Right cardiac atrium (tissue), 5 donors: Measurements from ENCODE around the gene DEGS2. TPM values are rescaled to one million over a fixed set of nuclear protein-coding genes. Genes with fewer than 3 reads are reported as not detected.
"Not testable (repeated sequence)": the region's sequence is repeated elsewhere in the genome, so short reads cannot be mapped to it uniquely, and the experiment has no call there.

Source experiments
- ATAC-seq, 2 donors: fragments of 200-7000 bp; cut with Tn5 transposase; one replicate each; pipeline versions ENCODE4 v1.8.0 to v1.9.1; 2020; ENCODE audit warnings: moderate library complexity in 2 of 2, mild to moderate bottlenecking in 1 of 2
- DNase-seq, 3 donors: peaks; one replicate each; pipeline ENCODE4 v3.0.0-alpha.2; 2020
- H3K27ac ChIP-seq: one replicate; pipeline ENCODE4 v1.5.1; 2013; ENCODE audit warnings: mild to moderate bottlenecking, low read length, control low read depth, moderate library complexity
- H3K27me3 ChIP-seq: one replicate; pipeline ENCODE4 v1.6.1; 2013; ENCODE audit not compliant: control insufficient read depth, insufficient read depth
- H3K4me1 ChIP-seq: one replicate; pipeline ENCODE4 v1.6.1; 2013; ENCODE audit warnings: low read length; ENCODE audit not compliant: control insufficient read depth, insufficient read depth
- H3K4me3 ChIP-seq: one replicate; pipeline ENCODE4 v1.5.1; 2013; ENCODE audit warnings: low read length, control low read depth
- H3K9me3 ChIP-seq: one replicate; pipeline ENCODE4 v1.6.1; 2013; ENCODE audit warnings: low read length; ENCODE audit not compliant: control insufficient read depth
- WGBS: extraction: QIAGEN DNeasy Blood & Tissue Kit; methylation state at CpG from one replicate; pipeline ENCODE4 v1.1.7; 2013; 5-methylcytosine and 5-hydroxymethylcytosine counted together
- intact Hi-C, 4 donors: fragments of 100-400 bp; cut with DNase I; formaldehyde crosslinking; loops; one replicate each; pipeline versions ENCODE4 v1.11.0 to v1.14.0; 2022 to 2023
- polyA plus RNA-seq: library from polyadenylated mRNA; stranded (reverse); fragments of 200-250 nt; gene quantifications from one replicate; pipeline ENCODE4 v1.2.3, GENCODE V29; 2013
- total RNA-seq, 4 donors: library from RNA; stranded (reverse); fragmentation: NEBNext Ultra II Directional; extraction: Animal tissue kit (Norgen Biotek cat#: 25700); gene quantifications; one replicate each; pipeline ENCODE4 v1.2.1, GENCODE V29; 2021
- donor health status: healthy with polysubstance abuse.
- donor health status: DM: no; HTN: yes; CAD: no.
- donor health status: DM: no; HTN: no; CAD: no.
- donor health status: DM: no; HTN: yes; CAD: no; lungs with severe emphysema.
- donor health status: DM: yes; HTN: yes; CAD: no.

The DEGS2 gene
- total and polyA plus RNA-seq, 5 donors, result 0.11 to 0.42 (median 0.30) TPM; not detected in 1

DNA sequence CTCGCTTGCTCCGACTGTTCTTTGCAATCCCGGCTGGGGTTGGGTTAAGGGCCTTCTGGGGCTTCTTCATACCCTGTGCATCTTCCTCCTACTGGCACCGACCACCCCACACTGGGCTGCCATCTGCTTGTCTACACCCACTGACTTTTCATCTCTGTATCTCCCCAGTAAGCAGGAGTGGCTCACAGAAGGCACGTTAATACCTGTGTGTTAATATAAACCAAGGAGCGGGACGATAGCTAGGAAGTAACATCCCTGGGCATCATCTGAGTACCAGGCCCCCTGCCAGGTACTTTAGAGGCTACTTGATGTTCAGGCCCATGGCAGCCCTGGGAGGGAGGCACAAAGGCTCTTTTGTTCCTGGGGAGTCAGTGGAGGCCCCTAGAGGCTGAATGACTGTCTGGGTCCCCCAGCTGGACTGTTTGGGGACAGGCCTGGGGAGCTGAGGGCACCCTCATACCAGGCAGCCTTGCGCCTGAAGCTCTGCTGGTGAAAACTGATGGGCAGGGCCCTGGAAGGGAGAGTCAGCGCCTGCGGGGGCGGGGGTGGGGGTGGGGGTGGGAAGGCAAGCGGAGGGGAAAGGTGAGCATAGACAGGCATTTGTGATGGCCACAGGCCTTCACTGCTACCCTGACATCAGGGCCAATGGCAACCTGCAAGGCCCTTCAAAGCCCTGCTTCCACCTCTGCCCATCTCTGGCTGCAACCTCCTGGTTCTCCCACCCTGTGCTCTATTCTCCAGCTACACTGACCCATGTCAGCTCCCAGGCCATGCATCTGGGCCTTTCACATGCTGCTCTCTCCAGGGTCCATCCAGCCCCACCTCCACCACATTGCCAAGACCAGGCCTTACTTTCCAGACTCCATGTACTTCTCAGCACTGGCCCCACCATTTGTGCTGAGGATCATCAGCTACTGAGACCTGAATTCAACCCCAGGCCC lies 34.2 kb upstream of the DEGS2 start:
- H3K27me3 ChIP-seq, result no peaks in the 10 kb centered on the region
- H3K27ac ChIP-seq, result peak overlapping the region; percentile 72
- H3K4me3 ChIP-seq, result peak overlapping the region; percentile 24
- H3K4me1 ChIP-seq, result peaks cover 2% of the 10 kb centered on the region
- 64% methylated on average over 12 of the region's 12 CpGs for WGBS
- no peaks in the 10 kb centered on the region for H3K9me3 ChIP-seq
- ATAC-seq (no peak), DNase-seq (peak in 1 of 3 donors; percentile 53)
- intact Hi-C loops, result loop anchor here in 3 of 4 donors (2.0 to 10.0 kb wide), 4 partner anchors 89 to 211 kb away; no protein-coding TSS in a partner anchor

GRCh38 chr14:100192672-100193416 lies 33.4 kb upstream of the DEGS2 start:
- peak; percentile 99 for ATAC-seq
- Histone ChIP-seq H3K9me3 (no peaks in the 10 kb centered on the region), H3K27ac (peak overlapping the region; percentile 89), H3K27me3 (no peaks in the 10 kb centered on the region), H3K4me3 (peak overlapping the region; percentile 24), H3K4me1 (peaks cover 2% of the 10 kb centered on the region)
- intact Hi-C loops, result loop anchor here in 3 of 4 donors (2.0 to 10.0 kb wide), 4 partner anchors 88 to 211 kb away; no protein-coding TSS in a partner anchor
- 1% methylated on average over 62 of the region's 62 CpGs for WGBS
- DNase-seq, result peak; percentile 99 to 100 (median 100)

- peak; percentile 42 to 82 (median 79) for DNase-seq
- WGBS, result 36% methylated on average over 21 of the region's 21 CpGs
- Histone ChIP-seq H3K9me3 (no peaks in the 10 kb centered on the region), H3K27me3 (no peaks in the 10 kb centered on the region), H3K4me1 (peaks cover 2% of the 10 kb centered on the region), H3K4me3 (peak overlapping the region; percentile 18), H3K27ac (peak overlapping the region; percentile 89)
- intact Hi-C loops, result loop anchor here in 3 of 4 donors (2.0 to 10.0 kb wide), 4 partner anchors 87 to 210 kb away; no protein-coding TSS in a partner anchor
- ATAC-seq, result peak; percentile 3 to 34
These were observed 32.8 kb upstream of the DEGS2 start for GRCh38 chr14:100192250-100192671.

GRCh38 chr14:100191584-100192249 lies 32.3 kb upstream of the DEGS2 start:
- H3K9me3 ChIP-seq, result no peaks in the 10 kb centered on the region
- DNase-seq, result peak in 2 of 3 donors; percentile 60 to 76
- no peak overlapping the region for H3K27ac ChIP-seq
- intact Hi-C loops, result loop anchor here in 3 of 4 donors (2.0 to 10.0 kb wide), 4 partner anchors 87 to 209 kb away; no protein-coding TSS in a partner anchor
- 61% methylated on average over 14 of the region's 14 CpGs for WGBS
- peak; percentile 7 to 49 for ATAC-seq
- no peaks in the 10 kb centered on the region for H3K27me3 ChIP-seq
- no peak overlapping the region for H3K4me3 ChIP-seq
- H3K4me1 ChIP-seq, result peaks cover 2% of the 10 kb centered on the region

DNA sequence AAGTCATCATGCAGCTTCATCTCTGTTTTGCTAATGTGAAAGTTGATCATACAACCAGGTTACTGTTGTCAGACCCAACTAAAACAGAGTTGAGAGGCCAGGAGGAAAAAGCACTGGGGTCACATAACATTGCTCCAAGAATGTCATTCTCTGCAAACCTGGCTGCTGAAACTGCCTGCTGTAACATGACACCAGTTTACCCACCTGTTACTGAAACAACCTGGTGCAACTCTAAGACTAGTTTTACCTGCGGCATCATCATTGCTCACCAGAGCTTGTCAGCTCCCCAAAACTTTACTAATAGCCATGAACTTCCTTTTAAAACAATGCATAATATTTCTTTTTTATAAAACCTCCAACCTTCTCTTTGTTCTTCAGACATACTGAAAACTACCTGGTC lies 30.7 kb upstream of the DEGS2 start:
- no peak for ATAC-seq

DNA sequence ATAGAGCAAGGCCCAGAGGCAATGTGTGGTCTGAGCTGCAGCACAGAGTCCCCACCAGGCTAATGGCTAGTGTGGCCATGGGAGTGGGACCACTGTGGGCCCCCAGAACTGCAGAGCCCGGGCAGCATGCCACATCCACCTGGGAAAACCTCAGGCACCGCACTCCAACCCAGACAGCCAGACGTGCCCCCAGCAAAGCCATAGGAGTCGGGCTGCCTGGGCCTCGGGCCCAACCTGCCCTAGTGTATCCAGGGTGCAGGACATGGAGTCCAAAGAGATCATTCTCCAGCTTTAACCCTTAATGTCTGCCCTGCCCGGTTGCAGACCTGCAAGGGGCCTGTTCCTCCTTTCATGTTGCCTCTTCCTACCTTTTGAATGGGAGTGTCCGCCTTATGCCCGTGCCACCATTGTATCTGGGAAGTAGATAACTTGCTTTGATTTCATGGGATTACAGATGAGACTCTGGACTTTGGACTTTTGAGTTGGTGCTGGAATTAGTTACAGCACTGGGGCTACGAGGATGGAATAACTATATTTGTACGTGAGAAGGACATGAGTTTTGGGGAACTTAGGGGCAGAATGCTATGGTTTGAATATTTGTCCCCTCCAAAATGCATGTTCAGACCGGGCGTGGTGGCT lies 29.1 kb upstream of the DEGS2 start:
- Histone ChIP-seq H3K4me1 (peaks cover 2% of the 10 kb centered on the region), H3K9me3 (no peaks in the 10 kb centered on the region), H3K27ac (no peak overlapping the region), H3K4me3 (no peak overlapping the region), H3K27me3 (no peaks in the 10 kb centered on the region)
- 85% methylated on average over 12 of the region's 12 CpGs for WGBS
- ATAC-seq, result no peak
- DNase-seq, result peak in 1 of 3 donors; percentile 28
- intact Hi-C loops, result no loop called here

More for the DNA sequence above, 30.7 kb upstream of the DEGS2 start:
- 98% methylated on average over 1 of the region's 1 CpG for WGBS
- Histone ChIP-seq H3K27ac (no peak overlapping the region), H3K27me3 (no peaks in the 10 kb centered on the region), H3K4me3 (no peak overlapping the region), H3K4me1 (peaks cover 2% of the 10 kb centered on the region), H3K9me3 (no peaks in the 10 kb centered on the region)
- intact Hi-C loops, result loop anchor here in 2 of 4 donors (5.0 to 10.0 kb wide), 3 partner anchors 85 to 208 kb away; no protein-coding TSS in a partner anchor
- no peak for DNase-seq

GRCh38 chr14:100187247-100187833 lies 27.9 kb upstream of the DEGS2 start:
- H3K27ac ChIP-seq, result no peak overlapping the region
- H3K27me3 ChIP-seq, result no peaks in the 10 kb centered on the region
- WGBS, result 91% methylated on average over 12 of the region's 12 CpGs
- no peak for ATAC-seq
- peaks cover 2% of the 10 kb centered on the region for H3K4me1 ChIP-seq
- H3K9me3 ChIP-seq, result no peaks in the 10 kb centered on the region
- H3K4me3 ChIP-seq, result no peak overlapping the region
- intact Hi-C loops, result no loop called here
- DNase-seq, result peak in 1 of 3 donors; percentile 32

DNA sequence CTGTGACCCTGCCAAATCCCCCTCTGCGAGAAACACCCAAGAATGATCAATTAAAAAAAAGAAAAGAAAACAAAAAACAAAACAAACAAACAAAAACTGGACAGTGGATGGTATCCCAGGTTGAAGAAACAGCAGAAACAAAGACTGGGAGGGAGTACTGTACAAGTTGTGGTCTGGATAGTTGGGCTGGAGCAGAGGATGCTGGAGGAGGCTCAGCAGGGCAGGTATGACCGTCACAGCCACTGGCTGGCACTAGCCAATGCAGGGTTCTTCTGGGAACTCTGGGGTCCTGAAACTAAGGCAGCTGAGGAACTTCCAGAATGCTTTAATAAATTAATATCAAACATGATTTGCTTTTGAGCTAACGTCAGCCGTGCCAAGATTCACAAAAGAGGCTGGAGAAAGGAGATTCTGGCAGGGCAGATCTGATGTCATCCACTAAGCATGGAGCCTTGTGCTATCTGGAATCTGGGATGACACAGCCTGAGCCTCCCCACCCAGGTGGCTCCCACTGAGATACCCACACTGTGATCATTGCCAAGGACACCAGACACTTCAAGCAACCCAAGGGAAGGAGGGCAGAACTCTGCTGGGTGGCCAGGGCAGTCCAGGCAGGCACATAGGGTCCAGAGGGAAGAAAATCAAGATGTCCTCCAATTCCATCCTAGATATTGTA lies 22.6 kb upstream of the DEGS2 start:
- DNase-seq, intact Hi-C loops: not testable (repeated sequence)
- 74% methylated on average over 4 of the region's 4 CpGs for WGBS

GRCh38 chr14:100180671-100181070 lies 21.2 kb upstream of the DEGS2 start:
- H3K9me3 ChIP-seq, H3K27ac ChIP-seq, intact Hi-C loops, H3K4me3 ChIP-seq, H3K27me3 ChIP-seq, ATAC-seq, H3K4me1 ChIP-seq: not testable (repeated sequence)
- peak in 1 of 3 donors; percentile 48 for DNase-seq
- 93% methylated on average over 27 of the region's 30 CpGs for WGBS

More for the DNA sequence above, 22.6 kb upstream of the DEGS2 start:
- ATAC-seq, H3K4me1 ChIP-seq, H3K9me3 ChIP-seq, H3K27me3 ChIP-seq, H3K4me3 ChIP-seq, H3K27ac ChIP-seq: not testable (repeated sequence)
